ENCODE results near the gene COG7.

DNA sequence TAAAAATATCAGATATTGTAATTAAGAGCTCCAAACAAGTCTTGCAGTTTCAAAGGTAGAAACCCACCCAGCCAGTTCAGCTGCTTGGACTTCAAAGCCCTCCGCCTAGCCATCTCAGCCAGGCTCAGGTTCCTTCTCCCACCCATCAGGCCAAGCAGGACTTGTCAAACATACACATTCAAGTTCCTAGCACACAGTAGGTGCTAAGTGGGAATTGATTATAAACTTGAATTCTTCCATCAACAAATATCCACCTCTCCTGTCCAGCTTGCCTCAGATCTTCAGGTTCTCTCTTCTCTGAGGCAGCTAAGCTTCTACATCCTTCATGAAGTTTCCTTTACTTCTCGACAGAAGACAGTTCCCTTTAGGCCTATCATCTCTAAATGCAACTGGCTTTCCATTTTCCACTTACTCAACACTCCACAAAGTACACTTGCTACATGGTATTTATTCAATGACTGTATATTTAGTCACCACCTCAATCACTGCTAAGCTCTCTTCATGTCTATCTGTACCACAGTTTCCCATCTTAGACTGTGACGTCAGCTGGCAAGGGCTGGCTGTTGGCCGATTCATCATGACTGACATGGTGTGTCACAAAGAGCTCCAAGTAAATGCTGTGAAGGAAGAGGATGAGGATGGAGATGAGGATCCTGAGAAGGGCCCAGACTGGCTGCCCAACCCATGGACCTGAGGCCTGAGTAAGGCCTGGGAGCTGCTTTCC, 13.3 kb upstream of the COG7 start:
- TF ChIP-seq, protein P1, sequence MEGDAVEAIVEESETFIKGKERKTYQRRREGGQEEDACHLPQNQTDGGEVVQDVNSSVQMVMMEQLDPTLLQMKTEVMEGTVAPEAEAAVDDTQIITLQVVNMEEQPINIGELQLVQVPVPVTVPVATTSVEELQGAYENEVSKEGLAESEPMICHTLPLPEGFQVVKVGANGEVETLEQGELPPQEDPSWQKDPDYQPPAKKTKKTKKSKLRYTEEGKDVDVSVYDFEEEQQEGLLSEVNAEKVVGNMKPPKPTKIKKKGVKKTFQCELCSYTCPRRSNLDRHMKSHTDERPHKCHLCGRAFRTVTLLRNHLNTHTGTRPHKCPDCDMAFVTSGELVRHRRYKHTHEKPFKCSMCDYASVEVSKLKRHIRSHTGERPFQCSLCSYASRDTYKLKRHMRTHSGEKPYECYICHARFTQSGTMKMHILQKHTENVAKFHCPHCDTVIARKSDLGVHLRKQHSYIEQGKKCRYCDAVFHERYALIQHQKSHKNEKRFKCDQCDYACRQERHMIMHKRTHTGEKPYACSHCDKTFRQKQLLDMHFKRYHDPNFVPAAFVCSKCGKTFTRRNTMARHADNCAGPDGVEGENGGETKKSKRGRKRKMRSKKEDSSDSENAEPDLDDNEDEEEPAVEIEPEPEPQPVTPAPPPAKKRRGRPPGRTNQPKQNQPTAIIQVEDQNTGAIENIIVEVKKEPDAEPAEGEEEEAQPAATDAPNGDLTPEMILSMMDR (IDR thresholded peaks at IDR 0.05; ENCODE audit: low read depth, low read length, poor library complexity, severe bottlenecking): no peak
- no peak for TF ChIP-seq EZH2phosphoT487 (IDR thresholded peaks at IDR 0.05; ENCODE audit: borderline replicate concordance, low read length)

All from DOHH2 (cell line).